Body of pancreas (tissue), 4 donors: ENCODE data around the gene DRC7.
"Not testable (repeated sequence)": the region's sequence is repeated elsewhere in the genome, so short reads cannot be mapped to it uniquely, and the experiment has no call there.

ENCODE experiments used
- CTCF ChIP-seq, 7 experiments: fragments of 450-650 bp in 4 of 7; fragments of 200-600 bp in 3 of 7; sonication (generic) in 3 of 7; IDR thresholded peaks; one replicate each; pipeline ENCODE4 v1.5.1; 2016 to 2019; ENCODE audit warnings: antibody characterized with exemption in 7 of 7
- POLR2A ChIP-seq, 3 donors: fragments of 450-650 bp; IDR thresholded peaks; one replicate each; pipeline ENCODE4 v1.6.1; 2016; ENCODE audit warnings: antibody characterized with exemption in 3 of 3, mild to moderate bottlenecking in 2 of 3

- TF ChIP-seq CTCF, POLR2A (IDR thresholded peaks at IDR 0.05): not testable (repeated sequence)
These were observed 51.7 kb downstream of the DRC7 start for GRCh38 chr16:57746316-57746715.
